Measurements from ENCODE around the gene RIT2.

Gene RIT2

GRCh38 chr18:42828881-42829280 is 286.6 kb downstream of the RIT2 start:
- no peaks in the 10 kb centered on the region for H3K36me3 Mint-ChIP-seq (ENCODE audit: low read depth)
- no peaks in the 10 kb centered on the region for H3K4me1 Mint-ChIP-seq
- H3K4me3 Mint-ChIP-seq, result no peak overlapping the region
- no peaks in the 10 kb centered on the region for H3K27me3 Mint-ChIP-seq (ENCODE audit: low read depth)
- TF ChIP-seq CTCF (IDR thresholded peaks at IDR 0.05; ENCODE audit: unreplicated experiment in 3 of 3), result no peak
- no peaks in the 10 kb centered on the region for H3K9me3 Mint-ChIP-seq
- no peak overlapping the region for H3K27ac Mint-ChIP-seq

GRCh38 chr18:42824178-42824577 is 291.3 kb downstream of the RIT2 start:
- Mint-ChIP-seq H3K4me3 (no peak overlapping the region), H3K4me1 (no peaks in the 10 kb centered on the region), H3K27me3 (ENCODE audit: low read depth) (no peaks in the 10 kb centered on the region), H3K27ac (no peak overlapping the region), H3K9me3 (no peaks in the 10 kb centered on the region), H3K36me3 (ENCODE audit: low read depth) (no peaks in the 10 kb centered on the region)
- no peak for TF ChIP-seq CTCF (IDR thresholded peaks at IDR 0.05; ENCODE audit: unreplicated experiment in 3 of 3)

- no peaks in the 10 kb centered on the region for H3K4me1 Mint-ChIP-seq
- no peak overlapping the region for H3K4me3 Mint-ChIP-seq
- TF ChIP-seq CTCF (IDR thresholded peaks at IDR 0.05; ENCODE audit: unreplicated experiment in 3 of 3), result no peak
- H3K9me3 Mint-ChIP-seq, result no peaks in the 10 kb centered on the region
- no peaks in the 10 kb centered on the region for H3K27me3 Mint-ChIP-seq (ENCODE audit: low read depth)
- H3K36me3 Mint-ChIP-seq (ENCODE audit: low read depth), result no peaks in the 10 kb centered on the region
- no peak overlapping the region for H3K27ac Mint-ChIP-seq
Measured at GRCh38 chr18:42822711-42823110, 292.8 kb downstream of the RIT2 start.

GRCh38 chr18:42821492-42821891 is 294.0 kb downstream of the RIT2 start:
- H3K36me3 Mint-ChIP-seq (ENCODE audit: low read depth), result no peaks in the 10 kb centered on the region
- H3K4me1 Mint-ChIP-seq, result no peaks in the 10 kb centered on the region
- H3K9me3 Mint-ChIP-seq, result no peaks in the 10 kb centered on the region
- no peaks in the 10 kb centered on the region for H3K27me3 Mint-ChIP-seq (ENCODE audit: low read depth)
- no peak for TF ChIP-seq CTCF (IDR thresholded peaks at IDR 0.05; ENCODE audit: unreplicated experiment in 3 of 3)
- H3K4me3 Mint-ChIP-seq, result no peak overlapping the region
- no peak overlapping the region for H3K27ac Mint-ChIP-seq

- H3K27me3 Mint-ChIP-seq (ENCODE audit: low read depth), result no peaks in the 10 kb centered on the region
- H3K27ac Mint-ChIP-seq, result no peak overlapping the region
- H3K9me3 Mint-ChIP-seq, result no peaks in the 10 kb centered on the region
- TF ChIP-seq CTCF (IDR thresholded peaks at IDR 0.05; ENCODE audit: unreplicated experiment in 3 of 3), result no peak
- no peaks in the 10 kb centered on the region for H3K4me1 Mint-ChIP-seq
- H3K36me3 Mint-ChIP-seq (ENCODE audit: low read depth), result no peaks in the 10 kb centered on the region
- H3K4me3 Mint-ChIP-seq, result no peak overlapping the region
Measured at GRCh38 chr18:42814618-42815017, 300.9 kb downstream of the RIT2 start.

- Mint-ChIP-seq H3K4me3 (no peak overlapping the region), H3K27ac (no peak overlapping the region), H3K27me3 (ENCODE audit: low read depth) (no peaks in the 10 kb centered on the region)
Measured at GRCh38 chr18:42814184-42814583, 301.3 kb downstream of the RIT2 start.

More at GRCh38 chr18:42814184-42814583, 301.3 kb downstream of the RIT2 start:
- Mint-ChIP-seq H3K36me3 (ENCODE audit: low read depth) (no peaks in the 10 kb centered on the region), H3K9me3 (no peaks in the 10 kb centered on the region), H3K4me1 (no peaks in the 10 kb centered on the region)
- no peak for TF ChIP-seq CTCF (IDR thresholded peaks at IDR 0.05; ENCODE audit: unreplicated experiment in 3 of 3)
